PFSK-1 (cell line): Measurements from ENCODE around the gene CLDN17.

Experiments
- FOXP2 ChIP-seq: optimal IDR thresholded peaks from 2 replicates; pipeline ENCODE3; 2011; ENCODE audit warnings: borderline replicate concordance, control low read depth, inconsistent platforms; ENCODE audit not compliant: insufficient read depth; ENCODE audit errors: extremely low read length, extremely low read depth
- POLR2AphosphoS5 ChIP-seq: IDR thresholded peaks from 2 replicates; pipeline ENCODE4 v1.6.1; 2012; ENCODE audit warnings: low read depth, mild to moderate bottlenecking, control low read depth, low read length, moderate library complexity
- SIN3A ChIP-seq: IDR thresholded peaks from 2 replicates; pipeline ENCODE4 v1.6.1; 2012; ENCODE audit warnings: mild to moderate bottlenecking, low read length, moderate library complexity, borderline replicate concordance; ENCODE audit not compliant: insufficient read depth
- TAF1 ChIP-seq: IDR thresholded peaks from 2 replicates; pipeline ENCODE4 v1.6.1; 2012; ENCODE audit warnings: low read length, control low read depth, borderline replicate concordance; ENCODE audit not compliant: insufficient read depth
- TF ChIP-seq, protein P1 (sequence below), 2 experiments: IDR thresholded peaks; 2 replicates each; pipeline versions ENCODE4 v1.6.1 to v1.8.0; 2011 to 2012; ENCODE audit warnings: low read depth in 2 of 2, low read length in 2 of 2, control low read depth in 1 of 2, inconsistent platforms in 1 of 2, mild to moderate bottlenecking in 1 of 2, moderate library complexity in 1 of 2; ENCODE audit not compliant: insufficient read depth in 1 of 2

The CLDN17 gene

GRCh38 chr21:30164796-30165195, 1.8 kb downstream of the CLDN17 start:
- TF ChIP-seq, protein P1, sequence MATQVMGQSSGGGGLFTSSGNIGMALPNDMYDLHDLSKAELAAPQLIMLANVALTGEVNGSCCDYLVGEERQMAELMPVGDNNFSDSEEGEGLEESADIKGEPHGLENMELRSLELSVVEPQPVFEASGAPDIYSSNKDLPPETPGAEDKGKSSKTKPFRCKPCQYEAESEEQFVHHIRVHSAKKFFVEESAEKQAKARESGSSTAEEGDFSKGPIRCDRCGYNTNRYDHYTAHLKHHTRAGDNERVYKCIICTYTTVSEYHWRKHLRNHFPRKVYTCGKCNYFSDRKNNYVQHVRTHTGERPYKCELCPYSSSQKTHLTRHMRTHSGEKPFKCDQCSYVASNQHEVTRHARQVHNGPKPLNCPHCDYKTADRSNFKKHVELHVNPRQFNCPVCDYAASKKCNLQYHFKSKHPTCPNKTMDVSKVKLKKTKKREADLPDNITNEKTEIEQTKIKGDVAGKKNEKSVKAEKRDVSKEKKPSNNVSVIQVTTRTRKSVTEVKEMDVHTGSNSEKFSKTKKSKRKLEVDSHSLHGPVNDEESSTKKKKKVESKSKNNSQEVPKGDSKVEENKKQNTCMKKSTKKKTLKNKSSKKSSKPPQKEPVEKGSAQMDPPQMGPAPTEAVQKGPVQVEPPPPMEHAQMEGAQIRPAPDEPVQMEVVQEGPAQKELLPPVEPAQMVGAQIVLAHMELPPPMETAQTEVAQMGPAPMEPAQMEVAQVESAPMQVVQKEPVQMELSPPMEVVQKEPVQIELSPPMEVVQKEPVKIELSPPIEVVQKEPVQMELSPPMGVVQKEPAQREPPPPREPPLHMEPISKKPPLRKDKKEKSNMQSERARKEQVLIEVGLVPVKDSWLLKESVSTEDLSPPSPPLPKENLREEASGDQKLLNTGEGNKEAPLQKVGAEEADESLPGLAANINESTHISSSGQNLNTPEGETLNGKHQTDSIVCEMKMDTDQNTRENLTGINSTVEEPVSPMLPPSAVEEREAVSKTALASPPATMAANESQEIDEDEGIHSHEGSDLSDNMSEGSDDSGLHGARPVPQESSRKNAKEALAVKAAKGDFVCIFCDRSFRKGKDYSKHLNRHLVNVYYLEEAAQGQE (IDR thresholded peaks at IDR 0.05; ENCODE audit: insufficient read depth in 1 of 2, low read depth in 2 of 2, low read length in 2 of 2) = no peak
- TF ChIP-seq FOXP2 = no peak
- TF ChIP-seq TAF1 = no peak
- TF ChIP-seq SIN3A = no peak
- TF ChIP-seq POLR2AphosphoS5 = no peak

DNA sequence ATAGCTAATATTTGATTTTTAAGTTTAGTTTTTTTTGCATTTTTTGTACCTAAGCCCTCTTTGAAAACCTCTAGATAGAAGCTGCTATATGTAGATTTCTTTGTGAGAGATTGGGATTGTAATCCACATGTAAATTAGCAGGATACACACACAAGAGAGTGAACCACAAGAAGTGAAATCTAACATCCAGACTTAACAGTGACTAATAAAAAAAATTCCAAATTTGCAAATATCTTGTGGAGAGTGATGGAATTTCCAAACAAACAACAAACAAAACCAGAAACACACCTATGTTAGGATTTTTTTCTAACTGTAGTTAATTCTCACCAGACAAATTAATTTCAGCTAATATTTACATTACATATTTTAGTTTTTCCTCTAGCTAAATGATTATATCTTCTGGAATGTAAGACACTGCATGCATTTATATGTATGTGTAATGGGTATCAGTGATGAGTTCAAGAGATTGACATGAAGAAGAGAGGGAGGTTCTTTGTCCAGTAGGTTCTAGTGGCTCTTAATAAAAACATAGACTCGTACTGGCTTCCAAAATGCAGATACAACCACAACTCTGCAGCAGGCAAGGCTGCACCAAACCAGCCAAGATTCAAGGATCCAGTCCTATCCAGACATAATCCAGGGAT, 12.8 kb downstream of the CLDN17 start:
- TF ChIP-seq TAF1 (no peak), POLR2AphosphoS5 (no peak), SIN3A (no peak), FOXP2 (no peak)
- TF ChIP-seq, protein P1 (IDR thresholded peaks at IDR 0.05; ENCODE audit: insufficient read depth in 1 of 2, low read depth in 2 of 2, low read length in 2 of 2) = no peak

DNA sequence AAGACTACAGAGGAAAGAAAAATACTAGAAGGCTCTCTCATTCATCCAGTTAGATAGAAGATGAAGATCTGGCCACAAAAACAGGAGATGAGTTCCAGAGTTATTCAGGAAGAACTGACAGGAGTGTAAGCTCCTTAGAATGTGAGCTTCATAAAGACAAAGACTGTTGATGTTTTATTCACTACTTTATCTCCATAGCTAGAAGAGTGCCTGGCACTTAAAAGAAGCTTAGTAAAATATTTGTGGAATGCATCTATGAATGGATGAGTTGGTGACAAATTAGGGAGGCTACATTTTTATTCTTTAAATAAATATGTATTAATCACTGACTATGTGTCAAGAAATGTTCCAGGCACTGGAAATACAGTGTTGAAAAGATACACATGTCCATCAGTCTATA, 13.8 kb downstream of the CLDN17 start:
- TF ChIP-seq FOXP2 (no peak), POLR2AphosphoS5 (no peak), SIN3A (no peak)

GRCh38 chr21:30148906-30149305, 17.7 kb downstream of the CLDN17 start:
- TF ChIP-seq FOXP2 = no peak

DNA sequence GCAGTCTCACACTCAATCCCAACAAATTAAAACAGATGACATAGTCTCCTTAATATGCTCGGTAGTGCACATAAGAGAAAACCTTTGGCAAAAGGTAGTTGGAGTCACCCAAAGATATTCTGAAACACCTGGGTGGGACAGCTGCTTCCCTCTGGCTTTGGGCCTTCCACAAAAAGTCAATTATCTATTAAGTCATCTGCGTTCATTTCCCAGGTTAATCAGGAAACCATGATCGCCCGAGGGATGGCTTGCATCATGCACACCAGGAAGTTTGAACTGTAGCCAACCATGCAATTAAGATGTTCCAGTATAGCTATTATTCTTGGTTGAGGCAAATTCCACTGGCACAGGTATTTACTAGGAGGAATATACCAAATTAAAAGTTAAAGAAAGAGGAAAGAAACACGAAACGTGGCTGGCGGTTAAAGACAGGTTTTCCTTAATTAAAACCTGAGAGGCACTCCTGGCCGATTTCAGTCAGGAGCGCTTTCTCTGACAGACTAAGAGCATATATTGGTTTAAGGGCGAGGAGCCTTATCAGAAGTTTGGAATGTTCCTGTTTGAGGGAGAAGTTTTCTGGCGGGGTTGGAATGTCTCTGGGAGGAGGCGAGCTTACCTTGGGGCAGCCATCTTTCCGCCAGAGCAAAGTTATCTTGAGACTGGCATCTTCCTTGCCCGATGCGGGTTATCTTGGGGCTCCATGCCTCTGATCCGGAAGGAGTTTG, 19.9 kb downstream of the CLDN17 start:
- no peak for TF ChIP-seq SIN3A

- TF ChIP-seq POLR2AphosphoS5 (no peak), TAF1 (no peak), SIN3A (no peak), FOXP2 (no peak)
- TF ChIP-seq, protein P1 (IDR thresholded peaks at IDR 0.05; ENCODE audit: insufficient read depth in 1 of 2, low read depth in 2 of 2, low read length in 2 of 2) = no peak
These were observed 28.1 kb downstream of the CLDN17 start for GRCh38 chr21:30138483-30138882.

DNA sequence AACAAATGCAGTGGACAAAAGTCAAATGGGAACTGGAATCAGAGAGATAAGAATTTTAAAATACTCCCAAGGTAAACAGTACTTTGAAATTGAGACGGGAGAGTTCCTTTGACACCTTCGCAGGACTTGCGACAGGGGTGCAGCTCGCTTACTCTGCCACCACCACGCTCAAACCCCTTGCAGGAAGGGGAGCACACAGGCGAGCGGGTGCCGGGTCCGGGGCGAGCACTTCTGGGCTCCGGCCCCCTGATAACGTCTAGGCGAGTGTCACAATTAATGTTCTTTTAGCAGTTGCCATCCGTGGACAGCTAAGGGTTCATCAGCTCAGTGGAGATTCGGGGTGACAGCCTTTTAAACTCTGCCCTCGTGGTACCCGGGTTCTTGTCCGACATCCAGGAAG, 37.4 kb downstream of the CLDN17 start:
- TF ChIP-seq TAF1 = no peak
- no peak for TF ChIP-seq POLR2AphosphoS5
- TF ChIP-seq, protein P1 (IDR thresholded peaks at IDR 0.05; ENCODE audit: insufficient read depth in 1 of 2, low read depth in 2 of 2, low read length in 2 of 2) = no peak
- no peak for TF ChIP-seq FOXP2
- TF ChIP-seq SIN3A = no peak
